HUDEP-2 (cell line): ENCODE measurements around the gene COA7.

Source experiments
- DNase-seq, 76 experiments: peaks; one replicate each; lab custom pipeline; 2025; ENCODE audit not compliant: unreplicated experiment in 76 of 76; lab: John Stamatoyannopoulos, UW

COA7 gene

DNA sequence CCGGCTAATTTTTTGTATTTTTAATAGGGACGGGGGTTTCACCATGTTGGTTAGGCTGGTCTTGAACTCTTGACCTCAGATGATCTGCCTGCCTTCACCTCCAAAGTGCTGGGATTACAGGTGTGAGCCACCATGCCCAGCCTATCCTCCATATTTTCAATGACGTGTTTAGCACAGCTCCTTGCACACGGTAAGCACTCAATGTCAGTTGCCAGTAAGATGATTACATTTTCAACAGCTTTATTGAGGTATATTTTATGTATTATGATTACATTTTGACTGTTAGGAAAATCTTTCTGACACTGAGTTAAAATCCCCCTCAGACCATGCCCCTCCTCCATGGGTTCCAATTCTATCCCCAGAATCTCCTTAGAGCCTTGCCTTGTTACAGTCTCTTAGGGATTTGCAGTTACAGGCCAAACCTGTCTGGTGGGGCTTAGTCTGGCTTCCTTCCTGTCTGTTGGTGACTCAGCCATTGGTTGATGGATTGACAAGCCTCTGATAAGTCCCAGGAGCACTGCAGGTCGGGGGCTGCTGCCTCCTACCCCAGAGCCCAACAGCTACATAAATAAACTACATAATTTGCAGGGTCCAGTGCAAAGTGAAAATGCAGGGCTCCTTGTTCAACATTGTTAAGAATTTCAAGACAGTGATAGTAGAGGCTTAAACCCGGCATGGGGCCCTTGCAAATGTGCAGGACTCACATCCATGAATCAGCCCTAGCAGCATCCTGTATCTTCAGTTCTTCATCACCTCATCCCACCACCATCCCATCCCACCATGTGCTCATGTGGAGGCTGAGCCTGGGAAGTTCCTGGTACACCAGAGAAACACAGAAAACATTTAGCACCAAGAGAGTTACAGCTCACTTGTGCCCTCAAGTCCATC, 23.4 kb downstream of the COA7 start:
- DNase-seq = peak in 2 of 76 experiments; percentile 6 to 8

DNA sequence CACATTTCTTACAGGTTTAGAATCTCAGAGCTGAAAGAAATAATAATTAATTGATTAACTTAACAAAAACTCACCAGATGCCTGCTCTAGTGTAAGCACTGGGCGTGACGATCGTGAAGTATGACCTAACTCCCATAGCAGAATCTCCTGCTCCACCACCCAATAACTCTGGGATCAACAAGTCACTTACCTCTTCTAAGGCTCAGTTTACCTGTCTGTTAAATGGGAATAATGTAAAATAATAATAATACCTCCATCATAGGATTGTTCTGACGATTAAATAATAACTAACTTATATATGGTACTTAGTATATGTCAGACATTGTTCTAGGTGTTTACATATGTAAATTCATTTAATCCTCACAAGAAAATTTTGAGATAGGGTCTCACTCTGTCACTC, 24.6 kb downstream of the COA7 start:
- DNase-seq = no peak

DNA sequence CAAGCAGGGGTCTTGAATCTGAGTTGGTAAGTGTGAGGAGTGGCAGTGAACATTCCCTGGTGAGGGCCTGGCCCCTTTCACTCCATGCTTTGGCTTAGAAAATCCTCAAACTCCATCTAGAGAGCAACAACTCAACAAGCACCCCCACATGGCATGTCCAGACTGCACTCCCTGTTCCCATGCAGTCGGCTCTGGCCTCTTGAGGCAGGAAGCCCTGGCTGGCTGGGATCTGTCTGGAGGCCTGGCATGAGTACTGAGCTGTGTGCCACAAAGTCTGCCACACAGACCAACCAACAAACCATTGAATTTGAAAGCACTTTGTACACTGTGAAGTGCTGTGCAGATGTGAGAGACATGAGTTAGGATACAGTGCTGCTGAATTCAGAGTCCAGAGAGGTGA, 25.2 kb downstream of the COA7 start:
- no peak for DNase-seq

DNA sequence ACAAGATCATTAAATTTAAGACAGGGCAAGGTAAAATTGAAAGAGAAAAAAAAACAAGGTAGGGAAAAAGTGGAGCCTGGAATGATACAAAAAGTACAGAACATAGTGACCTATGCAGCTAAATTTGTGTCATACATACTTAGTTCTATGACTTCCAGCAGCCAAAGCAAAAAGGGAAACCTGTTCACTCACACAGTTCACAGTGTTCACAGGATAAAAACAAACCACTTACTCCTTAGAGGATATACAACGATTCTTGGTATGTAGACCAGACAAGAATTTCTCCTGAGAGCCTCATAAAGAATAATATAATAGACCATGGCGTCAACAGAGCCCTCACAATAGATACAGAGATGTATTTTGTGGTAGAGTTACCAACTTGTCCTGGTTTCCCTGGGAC, 27.5 kb downstream of the COA7 start:
- no peak for DNase-seq

DNA sequence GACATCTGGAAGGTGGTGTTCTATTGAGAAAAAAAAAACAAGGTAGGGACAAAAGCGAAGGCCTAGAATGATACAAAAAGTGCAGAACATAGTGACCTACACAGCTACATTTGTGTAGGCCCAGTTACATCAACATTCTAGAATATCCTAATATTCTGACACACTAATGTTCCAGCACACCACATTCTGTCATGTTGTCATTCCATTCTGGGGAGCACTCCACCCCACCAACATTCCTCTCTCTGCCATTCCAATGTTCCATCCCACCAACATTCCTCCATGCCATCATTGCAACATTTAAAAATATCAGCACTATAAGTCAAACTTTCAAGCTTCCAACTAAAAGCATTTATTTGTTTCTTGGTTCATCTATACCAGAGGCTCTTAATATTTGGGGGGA, 28.5 kb downstream of the COA7 start:
- DNase-seq = no peak

DNA sequence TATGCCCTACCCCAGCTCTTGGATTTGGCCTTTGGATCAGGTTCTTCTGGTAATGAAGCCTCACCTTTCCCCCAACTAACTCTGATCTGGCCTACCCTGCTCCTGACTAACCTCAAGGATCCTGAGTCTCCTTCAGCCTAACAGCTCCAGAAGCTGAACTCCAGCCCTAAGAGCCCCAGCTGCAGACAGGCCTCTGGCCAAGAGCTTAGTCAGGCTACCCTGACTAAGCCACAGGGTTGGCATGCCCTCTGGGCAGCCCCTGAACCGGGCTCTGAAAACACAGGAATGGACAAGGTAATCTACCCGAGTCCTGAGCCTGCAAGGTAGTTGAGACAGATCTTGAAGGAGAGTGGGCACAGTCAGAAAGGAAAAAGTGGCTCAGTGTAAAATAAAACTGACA, 29.4 kb downstream of the COA7 start:
- no peak for DNase-seq

DNA sequence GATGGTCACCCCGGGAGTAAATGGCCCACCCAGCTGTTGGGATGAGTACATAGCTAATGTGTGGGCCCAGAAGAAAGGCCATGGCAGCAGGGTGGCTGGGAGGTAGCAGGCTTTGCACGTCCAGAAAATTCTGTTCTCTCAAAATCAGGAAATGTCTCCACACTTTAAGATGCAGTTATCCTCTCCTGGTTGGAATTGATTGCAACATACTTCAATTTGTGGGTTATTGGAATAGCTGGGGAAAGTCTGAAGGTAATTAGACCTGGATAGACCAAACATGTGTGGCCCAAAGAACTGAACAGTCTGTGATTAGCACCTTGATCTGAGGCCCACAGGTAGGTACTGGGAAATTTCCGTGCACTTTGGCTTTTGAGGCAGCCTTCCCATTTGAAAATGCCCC, 30.2 kb downstream of the COA7 start:
- DNase-seq = no peak

DNA sequence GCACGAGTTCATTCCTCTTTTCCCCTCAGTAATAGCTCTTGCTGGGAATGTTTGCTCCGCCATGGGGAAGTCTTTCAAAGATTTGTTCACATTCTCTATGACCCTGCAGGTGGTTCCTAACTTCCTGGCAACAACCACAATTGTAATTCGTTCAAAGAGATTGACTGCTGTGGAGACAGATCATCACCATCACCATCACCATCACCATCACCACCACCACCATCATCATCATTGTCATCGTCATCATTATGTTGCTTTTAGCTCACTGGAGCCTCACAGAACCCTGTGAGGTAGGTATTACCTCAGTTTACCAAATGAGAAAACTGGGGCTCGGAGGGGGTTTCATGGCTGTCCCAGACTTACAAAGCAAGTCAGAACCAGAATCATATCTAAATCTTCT, 30.9 kb downstream of the COA7 start:
- DNase-seq = no peak

DNA sequence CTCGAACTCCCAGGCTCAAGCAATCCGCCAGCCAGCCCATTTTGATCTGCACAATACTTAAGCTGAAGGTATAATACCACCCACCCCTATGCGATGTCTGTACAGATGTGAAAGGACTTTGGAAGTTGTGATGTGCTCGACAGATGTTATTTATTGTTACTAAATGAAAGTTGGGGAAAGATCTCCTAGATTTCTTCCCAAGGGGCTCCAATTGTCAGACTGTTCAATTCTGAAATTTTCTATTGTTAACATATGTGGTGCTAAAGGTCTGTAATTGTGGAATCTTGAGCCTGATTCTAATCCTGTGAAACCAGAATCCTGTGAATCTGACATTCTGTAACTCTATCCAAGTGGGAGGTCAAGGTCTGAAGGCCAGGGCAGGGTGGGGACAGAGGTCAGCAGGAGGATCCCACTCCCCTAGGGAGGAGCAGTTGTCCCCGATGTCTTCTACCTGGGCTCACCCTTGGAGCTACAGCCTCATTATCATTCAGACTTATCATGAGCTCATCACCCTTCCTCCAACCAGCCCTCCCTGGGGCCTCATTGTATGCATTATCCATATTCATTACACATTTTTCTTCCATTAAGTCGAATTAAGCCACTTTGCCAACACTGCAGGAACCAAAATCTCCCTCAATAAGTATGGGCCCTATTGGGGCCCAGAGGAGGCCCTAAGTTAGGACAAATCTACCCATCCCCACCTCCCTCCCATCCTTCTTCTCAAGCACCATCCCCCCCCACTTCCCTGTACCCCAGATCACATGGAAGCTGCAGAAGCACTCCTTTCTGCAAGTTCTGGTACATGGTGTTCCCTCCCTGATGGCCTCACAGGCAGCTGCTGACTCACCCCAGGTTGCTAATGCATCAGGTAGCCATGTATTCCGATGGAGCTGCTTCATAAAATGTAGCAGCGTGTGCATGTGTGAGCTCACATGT, 32.9 kb downstream of the COA7 start:
- no peak for DNase-seq

DNA sequence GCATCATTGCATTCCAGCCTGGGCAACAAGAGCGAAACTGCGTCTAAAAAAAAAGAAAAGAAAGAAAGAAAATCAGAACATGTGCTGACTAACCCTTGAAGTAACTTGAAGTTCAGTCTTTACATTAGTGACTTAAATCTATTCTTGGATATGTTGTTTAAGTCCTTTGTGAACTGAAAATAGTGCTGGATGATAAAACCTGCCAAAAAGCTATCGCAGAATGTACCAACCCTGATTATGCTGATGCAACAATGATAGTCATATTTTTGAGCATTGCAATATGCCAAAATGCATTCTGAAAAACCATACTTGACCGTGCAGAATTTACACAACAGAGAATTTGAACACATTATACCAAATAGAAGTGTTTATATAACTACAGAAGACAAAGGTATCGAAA, 34.4 kb downstream of the COA7 start:
- no peak for DNase-seq

DNA sequence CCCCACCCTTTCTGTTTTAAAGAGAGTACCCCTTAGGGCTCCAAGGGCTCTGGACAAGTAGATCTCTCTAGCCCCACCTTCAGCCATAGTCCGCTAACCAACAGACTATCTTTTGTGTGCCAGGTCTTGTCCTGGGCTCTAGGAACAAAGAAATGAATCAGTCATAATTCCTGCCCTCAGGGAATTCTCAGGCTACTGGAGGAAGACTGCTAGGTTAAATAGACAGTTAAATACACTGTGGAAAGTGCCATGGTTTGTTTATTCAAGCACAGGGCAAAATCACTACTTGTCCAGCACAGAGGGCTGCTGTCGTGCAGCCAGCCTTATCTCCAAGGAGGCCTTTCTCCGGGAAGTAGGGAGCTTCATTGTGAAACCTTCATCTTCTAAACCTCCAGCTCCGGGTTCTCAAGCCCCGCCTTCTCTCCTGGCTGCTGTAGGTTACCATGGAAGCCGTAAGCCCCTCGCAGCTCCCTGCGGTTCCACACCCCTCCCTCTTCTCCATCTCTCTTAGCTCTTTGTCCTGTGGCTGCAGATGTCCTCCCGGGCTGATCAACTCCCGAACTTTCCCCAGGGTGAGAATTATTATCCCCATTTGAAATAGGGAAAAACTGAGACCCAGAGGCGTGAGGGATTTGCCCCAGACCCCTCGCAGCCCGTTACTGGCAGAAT, 35.4 kb downstream of the COA7 start:
- DNase-seq = no peak

DNA sequence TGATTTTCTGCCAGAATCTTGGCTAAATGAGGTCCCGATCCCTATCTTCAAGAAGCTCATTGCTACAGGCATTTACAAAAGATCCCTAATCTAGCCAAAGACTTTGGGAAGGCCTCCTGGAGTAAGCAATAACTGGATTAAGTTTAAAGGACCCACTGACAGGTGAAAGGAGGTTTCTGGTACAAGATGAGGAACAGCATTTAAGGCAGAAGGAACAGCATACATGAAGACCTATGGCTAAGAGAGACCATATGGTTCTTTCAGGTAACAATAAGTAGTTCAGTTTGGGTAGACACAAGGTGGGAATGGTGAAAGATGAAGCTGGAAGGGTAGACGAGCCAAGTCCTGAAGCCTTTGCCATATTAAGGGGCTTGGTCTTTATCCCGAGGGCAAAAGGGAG, 37.3 kb downstream of the COA7 start:
- no peak for DNase-seq

DNA sequence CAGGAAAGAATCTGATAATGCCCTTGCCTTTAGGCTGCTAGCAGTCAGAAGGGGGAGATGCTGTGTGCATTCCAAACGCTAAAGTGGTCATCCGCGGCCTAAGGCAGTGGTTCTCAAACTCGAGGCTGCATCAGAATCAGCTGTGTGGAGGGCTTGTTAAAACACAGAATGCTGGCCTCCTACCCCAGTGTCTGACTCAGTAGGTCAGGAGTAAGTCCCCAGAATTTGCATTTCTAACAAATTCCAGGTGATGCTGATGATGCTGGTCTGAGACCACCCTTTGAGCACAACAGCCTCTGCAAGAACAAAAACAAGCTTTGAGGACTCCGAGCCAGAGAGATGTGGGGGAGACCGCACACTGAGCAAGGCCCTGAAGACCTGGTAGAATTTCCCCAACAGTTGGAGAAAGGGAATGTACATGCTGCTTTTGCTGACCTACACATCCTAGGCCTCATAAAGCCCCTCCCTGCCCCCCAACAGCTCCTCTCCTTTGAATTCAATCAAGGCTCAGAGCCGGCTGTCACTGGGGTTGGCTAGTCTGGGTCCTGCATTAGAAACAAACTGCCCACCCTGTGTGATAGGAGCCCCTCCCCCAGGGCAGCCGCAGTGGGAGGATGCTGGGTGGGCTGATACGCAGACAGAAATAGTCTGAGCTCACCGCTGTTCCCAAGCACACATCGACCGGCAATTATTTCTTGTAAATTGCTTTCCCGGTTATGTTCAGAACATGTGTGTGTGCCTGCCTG, 38.1 kb downstream of the COA7 start:
- DNase-seq = no peak

DNA sequence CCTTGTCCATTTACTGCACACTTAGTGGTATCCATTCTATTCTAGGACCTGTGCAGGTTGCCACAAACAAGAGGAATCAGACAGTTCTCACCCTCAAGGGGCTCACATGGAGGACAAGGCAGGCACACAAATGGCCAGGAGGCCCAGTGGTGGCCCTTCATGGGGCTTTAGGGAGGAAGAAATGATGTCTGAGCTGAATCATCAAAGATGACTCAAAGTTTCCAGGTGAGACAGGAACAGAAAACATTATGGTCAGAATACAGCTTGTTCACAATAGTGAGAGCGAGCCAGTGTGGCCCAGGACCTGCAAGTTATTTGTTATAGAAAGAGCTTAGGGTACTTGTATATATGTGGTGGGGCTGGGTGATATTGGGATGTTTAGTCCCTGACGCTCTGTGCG, 38.8 kb downstream of the COA7 start:
- no peak for DNase-seq

DNA sequence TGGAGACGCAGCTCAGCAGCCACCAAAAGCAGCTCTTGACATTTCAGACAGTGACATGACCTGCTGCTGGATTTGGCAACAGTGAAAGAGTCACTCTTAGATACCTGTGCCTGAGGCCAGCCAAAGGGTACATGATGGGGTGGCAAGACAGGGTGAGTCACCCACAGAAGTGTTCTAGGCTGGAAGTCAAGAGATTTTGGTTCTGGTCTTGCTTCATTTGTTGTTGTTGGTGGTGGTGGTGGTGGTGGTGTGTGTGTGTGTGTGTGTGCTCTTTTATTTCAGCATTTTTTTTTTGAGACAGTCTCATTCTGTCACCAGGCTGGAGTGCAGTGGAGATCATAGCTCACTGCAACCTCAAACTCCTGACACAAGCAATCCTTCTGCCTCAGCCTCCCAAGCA, 39.4 kb downstream of the COA7 start:
- DNase-seq = no peak

DNA sequence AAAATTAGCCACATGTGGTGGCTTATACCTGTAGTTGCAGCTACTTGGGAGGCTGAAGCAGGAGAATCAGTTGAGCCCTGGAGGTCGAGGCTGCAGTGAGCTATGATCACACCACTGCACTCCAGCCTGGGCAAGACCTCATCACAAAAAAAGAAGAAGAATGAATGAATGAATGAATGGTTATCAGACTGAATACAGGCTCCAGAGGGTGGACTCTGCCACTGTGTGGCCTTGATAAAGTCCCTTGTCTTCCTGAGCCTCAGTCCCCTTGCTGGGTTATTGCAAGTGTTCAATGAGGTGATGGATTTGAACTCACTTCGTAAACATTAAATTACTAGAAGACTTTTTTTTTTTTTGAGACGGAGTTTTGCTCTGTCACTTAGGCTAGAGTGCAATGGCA, 40.4 kb downstream of the COA7 start:
- no peak for DNase-seq

DNA sequence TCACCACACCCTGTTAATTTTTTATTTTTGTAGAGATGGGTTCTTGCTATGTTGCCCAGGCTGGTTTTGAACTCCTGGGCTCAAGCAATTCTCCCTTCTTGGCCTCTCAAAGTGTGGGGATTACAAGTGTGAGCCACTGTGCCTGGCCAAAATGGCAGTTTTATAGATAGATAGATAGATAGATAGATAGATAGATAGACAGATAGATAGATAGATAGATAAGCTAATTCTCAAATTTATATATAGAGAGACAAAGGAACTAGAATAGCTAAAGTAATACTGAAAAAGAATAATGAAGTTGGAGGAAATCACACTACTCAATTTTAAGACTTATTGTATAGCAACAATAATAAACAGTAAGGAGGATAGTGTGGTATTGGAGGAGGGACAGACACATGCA, 44.1 kb downstream of the COA7 start:
- DNase-seq = no peak

DNA sequence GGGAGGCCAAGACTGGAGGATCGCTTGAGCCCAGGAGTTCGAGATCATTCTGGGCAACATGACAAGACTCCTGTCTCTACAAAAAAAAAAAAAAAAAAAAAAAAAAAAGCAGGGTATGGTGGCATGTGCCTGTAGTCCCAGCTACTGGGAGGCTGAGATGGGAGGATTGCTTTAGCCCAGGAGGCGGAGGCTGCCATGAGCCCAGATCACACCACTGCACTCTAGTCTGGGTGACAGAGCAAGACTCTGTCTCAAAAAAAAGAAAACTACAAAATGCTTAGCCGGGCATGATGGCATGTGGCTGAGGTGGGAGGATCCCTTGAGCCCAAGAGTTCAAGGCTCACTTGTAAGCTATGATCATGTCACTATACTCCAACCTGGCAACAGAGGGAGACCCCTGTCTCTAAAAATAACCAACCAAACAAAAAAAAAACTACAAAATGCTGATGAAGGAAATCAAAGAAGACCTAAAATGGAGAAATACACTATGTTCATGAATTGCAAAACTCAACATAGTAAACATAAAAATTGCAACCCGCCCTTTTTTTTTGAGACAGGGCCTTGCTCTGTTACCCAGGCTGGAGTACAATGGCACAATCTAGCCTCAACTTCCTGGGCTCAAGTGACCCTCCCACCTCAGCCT, 44.8 kb downstream of the COA7 start:
- DNase-seq = no peak

DNA sequence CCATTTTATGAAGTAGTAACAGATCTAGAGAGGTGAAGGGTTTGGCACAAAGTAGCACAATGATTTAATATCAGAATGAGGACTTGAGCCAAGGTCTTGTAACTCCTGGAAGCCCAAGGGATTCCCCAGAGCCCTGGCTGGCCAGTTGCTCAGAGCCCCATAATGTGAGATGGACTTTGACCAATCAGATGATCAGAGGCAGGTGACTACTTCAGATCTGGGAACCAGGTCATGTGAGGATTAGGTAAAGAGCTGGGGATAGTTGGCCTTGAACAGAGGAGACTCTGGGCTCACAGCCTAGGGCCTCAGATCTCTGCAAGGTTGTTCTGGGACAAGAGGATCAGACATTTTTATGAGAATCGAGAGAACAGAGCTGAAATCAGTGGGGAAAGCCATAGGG, 46.2 kb downstream of the COA7 start:
- DNase-seq = no peak

DNA sequence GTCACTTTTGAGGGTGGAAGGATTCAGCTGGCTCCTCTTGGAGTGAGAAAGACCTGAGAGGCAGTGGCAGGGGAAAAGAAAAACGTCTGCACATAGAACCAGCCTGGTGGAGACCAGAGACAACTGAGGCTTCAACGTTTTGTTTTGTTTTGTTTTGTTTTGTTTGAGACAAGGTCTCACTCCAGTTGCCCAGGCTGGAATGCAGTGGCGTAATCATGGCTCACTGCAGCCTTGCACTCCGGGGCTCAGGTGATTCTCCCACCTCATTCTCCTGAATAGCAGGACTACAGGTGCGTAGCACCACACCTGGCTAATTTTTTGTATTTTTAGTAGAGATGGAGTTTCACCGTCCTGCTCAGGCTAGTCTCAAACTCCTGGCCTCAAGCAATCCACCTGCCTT, 52.9 kb downstream of the COA7 start:
- no peak for DNase-seq
